HepG2 (cell line): ENCODE data around the gene ABCC5. TPM values are rescaled to one million over a fixed set of nuclear protein-coding genes. Genes with fewer than 3 reads are reported as not detected.
A peak's percentile ranks its signal among the peaks of the same experiment; 100 is the strongest.

Source experiments
- CC2D1A ChIP-seq: sonication (generic); formaldehyde crosslinking; IDR thresholded peaks from 2 replicates; pipeline ENCODE4 v1.8.1; 2023; ENCODE audit warnings: mild to moderate bottlenecking, missing genetic modification reagents
- CEBPG ChIP-seq: IDR thresholded peaks from 2 replicates; pipeline ENCODE4 v1.6.1; 2016
- DR1 ChIP-seq: sonication (generic); formaldehyde crosslinking; IDR thresholded peaks from 2 replicates; pipeline ENCODE4 v1.8.0; 2021; ENCODE audit warnings: mild to moderate bottlenecking, missing genetic modification reagents, inconsistent platforms
- HDAC2 ChIP-seq: sonication (generic); formaldehyde crosslinking; IDR thresholded peaks from 2 replicates; pipeline ENCODE4 v1.4.0; 2020; ENCODE audit warnings: missing genetic modification reagents
- KAT2B ChIP-seq: fragments of 150-350 bp; IDR thresholded peaks from 2 replicates; pipeline ENCODE4 v1.6.1; 2014; ENCODE audit warnings: low read depth, low read length, borderline replicate concordance
- KAT7 ChIP-seq: IDR thresholded peaks from 2 replicates; pipeline ENCODE4 v1.6.1; 2018; ENCODE audit warnings: borderline replicate concordance, missing compliant biosample characterization
- MLLT10 ChIP-seq: sonication (generic); formaldehyde crosslinking; IDR thresholded peaks from 2 replicates; pipeline ENCODE4 v1.4.0; 2020; ENCODE audit warnings: missing genetic modification reagents
- NBN ChIP-seq: fragments of 450-650 bp; conservative IDR thresholded peaks from 2 replicates; pipeline ENCODE4 v1.6.1; 2017
- NCOA5 ChIP-seq: sonication (generic); formaldehyde crosslinking; IDR thresholded peaks from 2 replicates; pipeline ENCODE4 v1.4.0; 2020; ENCODE audit warnings: missing genetic modification reagents
- POLR2AphosphoS2 ChIP-seq: IDR thresholded peaks from 2 replicates; pipeline ENCODE4 v1.6.1; 2011; ENCODE audit warnings: low read depth, low read length, improper control_type of control experiment
- SALL1 ChIP-seq: sonication (generic); formaldehyde crosslinking; IDR thresholded peaks from 2 replicates; pipeline ENCODE4 v1.8.0; 2022; ENCODE audit warnings: mild to moderate bottlenecking, missing genetic modification reagents
- SP4 ChIP-seq: sonication (generic); formaldehyde crosslinking; IDR thresholded peaks from 2 replicates; pipeline ENCODE4 v1.8.1; 2023; ENCODE audit warnings: mild to moderate bottlenecking, missing genetic modification reagents
- SRF ChIP-seq: IDR thresholded peaks from 2 replicates; pipeline ENCODE4 v1.6.1; 2011; ENCODE audit warnings: mild to moderate bottlenecking, low read depth, low read length, moderate library complexity
- XBP1 ChIP-seq: sonication (generic); formaldehyde crosslinking; IDR thresholded peaks from 2 replicates; pipeline ENCODE4 v1.5.0; 2020; ENCODE audit warnings: missing genetic modification reagents
- ZBTB7B ChIP-seq: sonication (generic); formaldehyde crosslinking; IDR thresholded peaks from 2 replicates; pipeline ENCODE4 v1.4.0; 2020; ENCODE audit warnings: missing genetic modification reagents
- ZFP90 ChIP-seq: sonication (generic); formaldehyde crosslinking; IDR thresholded peaks from 2 replicates; pipeline ENCODE4 v1.8.0; 2022; ENCODE audit warnings: missing genetic modification reagents, mild to moderate bottlenecking, inconsistent platforms, borderline replicate concordance
- ZNF142 ChIP-seq: sonication (generic); formaldehyde crosslinking; IDR thresholded peaks from 2 replicates; pipeline ENCODE4 v1.4.0; 2020; ENCODE audit warnings: missing genetic modification reagents
- ZNF24 ChIP-seq: fragments of 450-650 bp; IDR thresholded peaks from 2 replicates; pipeline ENCODE4 v1.6.1; 2017; ENCODE audit warnings: antibody characterized with exemption, mild to moderate bottlenecking
- ZNF30 ChIP-seq: sonication (generic); formaldehyde crosslinking; IDR thresholded peaks from 2 replicates; pipeline ENCODE4 v1.5.0; 2020; ENCODE audit warnings: mild to moderate bottlenecking, missing genetic modification reagents
- ZNF841 ChIP-seq: sonication (generic); formaldehyde crosslinking; IDR thresholded peaks from 2 replicates; pipeline ENCODE4 v1.8.1; 2023; ENCODE audit warnings: missing genetic modification reagents, borderline replicate concordance
- ZSCAN22 ChIP-seq: sonication (generic); formaldehyde crosslinking; IDR thresholded peaks from 2 replicates; pipeline ENCODE4 v1.4.0; 2020; ENCODE audit warnings: mild to moderate bottlenecking, missing genetic modification reagents
- ZSCAN25 ChIP-seq: sonication (generic); formaldehyde crosslinking; IDR thresholded peaks from 2 replicates; pipeline ENCODE4 v1.8.0; 2022; ENCODE audit warnings: mild to moderate bottlenecking, missing genetic modification reagents
- ZSCAN30 ChIP-seq: sonication (generic); formaldehyde crosslinking; IDR thresholded peaks from 2 replicates; pipeline ENCODE4 v1.5.0; 2020; ENCODE audit warnings: mild to moderate bottlenecking, missing genetic modification reagents
- polyA plus RNA-seq, 8 experiments: library from polyadenylated mRNA; depleted of rRNA in 3 of 8; stranded (reverse) in 7 of 8; unstranded in 1 of 8; fragments of >200 nt; fragmentation: Illumina TruSeq in 4 of 8; extraction: Trizol in 4 of 8; gene quantifications; 2 replicates each; pipeline versions ENCODE4 v1.2.1 to v1.2.3, GENCODE V29; 2011 to 2016; ENCODE audit warnings: low read depth in 4 of 8, missing spikeins in 1 of 8, mixed read lengths in 1 of 8; ENCODE audit not compliant: insufficient read depth in 1 of 8
- total RNA-seq, 5 experiments: library from RNA; depleted of rRNA; stranded (reverse); fragments of >200 nt; fragmentation: Illumina TruSeq; extraction: Trizol; gene quantifications; 2 replicates each; pipeline ENCODE4 v1.2.3, GENCODE V29; 2016; ENCODE audit warnings: low read depth in 1 of 5
- TF ChIP-seq, protein P1 (sequence below): sonication (generic); formaldehyde crosslinking; IDR thresholded peaks from 2 replicates; pipeline ENCODE4 v1.5.0; 2020; ENCODE audit warnings: mild to moderate bottlenecking, missing genetic modification reagents

The ABCC5 gene
- total and polyA plus RNA-seq, 2 of the 13 experiments (the other 11 are each of a cell fraction or from before 2014, with no cell fraction given): 12.5 to 12.7 TPM

DNA sequence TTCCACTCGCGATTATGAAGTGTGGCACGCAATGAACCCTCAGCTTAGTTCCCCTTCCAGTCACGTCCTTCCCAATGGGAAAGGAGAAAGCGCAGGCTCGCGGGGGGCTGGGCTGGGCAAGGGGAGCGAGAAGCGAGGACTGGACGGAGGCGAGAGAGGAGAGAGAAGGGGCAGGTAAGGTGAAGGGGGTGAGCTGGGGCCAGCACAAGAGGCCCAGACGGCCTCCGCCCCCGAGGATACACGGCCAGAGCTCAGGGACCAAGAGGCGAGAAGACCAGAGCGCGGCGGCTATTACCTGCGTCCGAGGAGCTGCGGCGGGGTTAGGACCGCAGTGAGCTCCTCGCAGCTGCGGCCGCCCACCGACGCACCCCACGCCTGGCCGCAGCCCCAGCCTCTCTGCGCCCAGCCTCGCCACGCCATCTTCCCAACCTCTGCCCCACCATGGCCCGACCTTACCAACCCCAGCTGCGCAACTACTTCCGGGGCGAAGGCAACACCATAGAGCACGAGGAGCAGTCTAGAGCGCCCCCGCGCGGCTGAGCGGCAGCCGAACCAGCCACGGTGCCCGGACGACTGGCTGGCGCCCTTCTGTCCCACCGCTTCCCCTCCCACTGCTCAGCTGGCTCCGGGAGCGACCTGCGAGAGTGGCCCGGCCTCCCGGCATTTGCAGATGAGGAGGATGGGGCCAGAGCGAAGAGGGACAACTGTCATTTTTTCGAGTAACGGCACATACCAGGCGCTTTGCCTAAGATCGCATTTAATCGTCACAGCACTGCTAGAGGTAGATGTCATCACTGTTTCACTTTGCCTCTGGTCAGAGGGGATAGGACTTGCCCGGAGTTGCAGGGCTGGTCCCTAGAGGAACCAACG lies 133.0 kb downstream of the ABCC5 start, which contains the start of gene PARL (continued):
- TF ChIP-seq ZNF142 (CRISPR knock-in tag) (0 out of 2 replicates have a peak, but pooled peaks have one; percentile 68), NBN (no peak), MLLT10 (CRISPR knock-in tag) (no peak), DR1 (CRISPR knock-in tag) (peak; percentile 85), ZNF30 (CRISPR knock-in tag) (no peak), ZSCAN22 (CRISPR knock-in tag) (no peak), ZSCAN25 (CRISPR knock-in tag) (peak; percentile 60), SRF (no peak), ZFP90 (CRISPR knock-in tag) (peak; percentile 54; the same call in 1 of the 2 replicates), SALL1 (CRISPR knock-in tag) (peak; percentile 98), HDAC2 (CRISPR knock-in tag) (peak; percentile 93), ZBTB7B (CRISPR knock-in tag) (peak; percentile 79; the same call in 1 of the 2 replicates), POLR2AphosphoS2 (no peak), NCOA5 (CRISPR knock-in tag) (no peak), ZNF24 (no peak), KAT7 (CRISPR knock-in tag) (peak; percentile 97; the same call in 1 of the 2 replicates), CEBPG (CRISPR knock-in tag) (peak; percentile 55), KAT2B (no peak), CC2D1A (no peak), XBP1 (CRISPR knock-in tag) (no peak), ZNF841 (CRISPR knock-in tag) (no peak), SP4 (CRISPR knock-in tag) (peak; percentile 91), ZSCAN30 (CRISPR knock-in tag) (no peak)
- TF ChIP-seq, protein P1, sequence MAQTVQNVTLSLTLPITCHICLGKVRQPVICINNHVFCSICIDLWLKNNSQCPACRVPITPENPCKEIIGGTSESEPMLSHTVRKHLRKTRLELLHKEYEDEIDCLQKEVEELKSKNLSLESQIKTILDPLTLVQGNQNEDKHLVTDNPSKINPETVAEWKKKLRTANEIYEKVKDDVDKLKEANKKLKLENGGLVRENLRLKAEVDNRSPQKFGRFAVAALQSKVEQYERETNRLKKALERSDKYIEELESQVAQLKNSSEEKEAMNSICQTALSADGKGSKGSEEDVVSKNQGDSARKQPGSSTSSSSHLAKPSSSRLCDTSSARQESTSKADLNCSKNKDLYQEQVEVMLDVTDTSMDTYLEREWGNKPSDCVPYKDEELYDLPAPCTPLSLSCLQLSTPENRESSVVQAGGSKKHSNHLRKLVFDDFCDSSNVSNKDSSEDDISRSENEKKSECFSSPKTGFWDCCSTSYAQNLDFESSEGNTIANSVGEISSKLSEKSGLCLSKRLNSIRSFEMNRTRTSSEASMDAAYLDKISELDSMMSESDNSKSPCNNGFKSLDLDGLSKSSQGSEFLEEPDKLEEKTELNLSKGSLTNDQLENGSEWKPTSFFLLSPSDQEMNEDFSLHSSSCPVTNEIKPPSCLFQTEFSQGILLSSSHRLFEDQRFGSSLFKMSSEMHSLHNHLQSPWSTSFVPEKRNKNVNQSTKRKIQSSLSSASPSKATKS (CRISPR knock-in tag): peak; percentile 85; the same call in 1 of the 2 replicates
